ENCODE results near the gene CSRP3.
A peak's percentile ranks its signal among the peaks of the same experiment; 100 is the strongest.

CSRP3 gene

DNA sequence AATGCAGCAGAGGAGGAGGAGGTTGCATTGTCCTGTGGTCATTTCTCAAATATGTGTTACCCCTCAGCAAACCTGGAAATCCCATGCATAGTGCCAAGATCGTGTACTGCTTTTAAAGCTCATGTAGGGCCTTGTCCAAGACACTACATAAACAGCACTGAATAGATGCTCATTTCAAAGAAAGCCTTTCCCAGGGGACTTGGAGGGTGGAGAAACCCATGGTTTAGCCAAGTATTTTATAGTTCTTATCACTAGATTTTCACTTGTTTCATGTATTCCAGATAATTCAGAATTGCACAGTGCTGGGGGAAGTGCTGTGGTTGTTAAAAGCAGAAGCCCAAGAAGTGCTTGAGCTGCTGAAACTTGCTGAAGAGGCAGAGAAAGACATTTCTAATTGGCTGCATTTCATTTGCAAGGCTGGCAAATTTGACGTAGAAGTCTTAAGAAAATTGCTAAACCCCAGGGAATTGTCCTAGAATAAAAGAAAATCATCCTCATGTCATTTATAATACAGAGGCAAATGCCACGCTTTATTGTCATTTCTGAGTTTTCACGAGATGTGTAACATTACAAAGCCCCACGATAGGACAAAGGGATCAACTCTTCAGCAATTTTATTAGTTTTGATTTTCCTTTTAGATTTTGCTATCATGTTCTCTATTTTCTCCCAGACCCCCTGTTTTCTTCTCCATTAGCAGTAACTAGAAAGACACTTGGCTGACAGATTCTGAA, 20.1 kb downstream of the CSRP3 start:
- peak; percentile 8 for DNase-seq (ENCODE audit: low read depth)
- TF ChIP-seq, protein P1, sequence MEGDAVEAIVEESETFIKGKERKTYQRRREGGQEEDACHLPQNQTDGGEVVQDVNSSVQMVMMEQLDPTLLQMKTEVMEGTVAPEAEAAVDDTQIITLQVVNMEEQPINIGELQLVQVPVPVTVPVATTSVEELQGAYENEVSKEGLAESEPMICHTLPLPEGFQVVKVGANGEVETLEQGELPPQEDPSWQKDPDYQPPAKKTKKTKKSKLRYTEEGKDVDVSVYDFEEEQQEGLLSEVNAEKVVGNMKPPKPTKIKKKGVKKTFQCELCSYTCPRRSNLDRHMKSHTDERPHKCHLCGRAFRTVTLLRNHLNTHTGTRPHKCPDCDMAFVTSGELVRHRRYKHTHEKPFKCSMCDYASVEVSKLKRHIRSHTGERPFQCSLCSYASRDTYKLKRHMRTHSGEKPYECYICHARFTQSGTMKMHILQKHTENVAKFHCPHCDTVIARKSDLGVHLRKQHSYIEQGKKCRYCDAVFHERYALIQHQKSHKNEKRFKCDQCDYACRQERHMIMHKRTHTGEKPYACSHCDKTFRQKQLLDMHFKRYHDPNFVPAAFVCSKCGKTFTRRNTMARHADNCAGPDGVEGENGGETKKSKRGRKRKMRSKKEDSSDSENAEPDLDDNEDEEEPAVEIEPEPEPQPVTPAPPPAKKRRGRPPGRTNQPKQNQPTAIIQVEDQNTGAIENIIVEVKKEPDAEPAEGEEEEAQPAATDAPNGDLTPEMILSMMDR (conservative IDR thresholded peaks at IDR 0.05; ENCODE audit: control insufficient read depth, insufficient read depth, low read depth, low read length), result no peak
- no peak overlapping the region for H3K4me3 ChIP-seq (ENCODE audit: control insufficient read depth, low read depth, low read length)

DNA sequence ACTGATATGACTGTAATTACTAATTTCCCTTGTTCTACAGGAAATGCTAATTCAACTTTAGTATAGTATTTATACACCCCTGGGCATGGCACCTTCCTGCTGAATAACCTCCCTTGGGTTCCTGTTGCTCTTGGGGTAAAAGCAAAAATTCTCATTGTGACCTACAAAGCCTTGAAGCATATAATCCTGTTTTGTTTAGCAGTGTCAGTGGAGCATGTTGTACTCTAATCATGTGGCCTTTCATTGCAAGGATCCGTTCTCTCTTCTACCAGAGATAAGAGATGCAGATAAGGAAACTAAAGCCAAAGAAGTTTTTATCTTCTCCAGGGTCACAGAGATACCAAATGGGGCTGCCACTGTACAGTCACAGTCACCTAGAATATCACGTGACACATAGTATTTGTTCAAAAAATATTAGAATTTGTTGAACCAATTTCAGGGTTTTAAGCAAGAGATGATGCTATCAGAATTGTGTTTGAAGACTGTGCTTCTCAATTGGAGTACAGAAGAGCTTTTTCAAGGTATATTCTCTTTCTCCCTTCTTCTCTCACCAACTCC, 25.1 kb downstream of the CSRP3 start:
- no peak for DNase-seq (ENCODE audit: low read depth)
- H3K4me3 ChIP-seq (ENCODE audit: control insufficient read depth, low read depth, low read length), result no peak overlapping the region
- TF ChIP-seq, protein P1 (conservative IDR thresholded peaks at IDR 0.05; ENCODE audit: control insufficient read depth, insufficient read depth, low read depth, low read length), result no peak

DNA sequence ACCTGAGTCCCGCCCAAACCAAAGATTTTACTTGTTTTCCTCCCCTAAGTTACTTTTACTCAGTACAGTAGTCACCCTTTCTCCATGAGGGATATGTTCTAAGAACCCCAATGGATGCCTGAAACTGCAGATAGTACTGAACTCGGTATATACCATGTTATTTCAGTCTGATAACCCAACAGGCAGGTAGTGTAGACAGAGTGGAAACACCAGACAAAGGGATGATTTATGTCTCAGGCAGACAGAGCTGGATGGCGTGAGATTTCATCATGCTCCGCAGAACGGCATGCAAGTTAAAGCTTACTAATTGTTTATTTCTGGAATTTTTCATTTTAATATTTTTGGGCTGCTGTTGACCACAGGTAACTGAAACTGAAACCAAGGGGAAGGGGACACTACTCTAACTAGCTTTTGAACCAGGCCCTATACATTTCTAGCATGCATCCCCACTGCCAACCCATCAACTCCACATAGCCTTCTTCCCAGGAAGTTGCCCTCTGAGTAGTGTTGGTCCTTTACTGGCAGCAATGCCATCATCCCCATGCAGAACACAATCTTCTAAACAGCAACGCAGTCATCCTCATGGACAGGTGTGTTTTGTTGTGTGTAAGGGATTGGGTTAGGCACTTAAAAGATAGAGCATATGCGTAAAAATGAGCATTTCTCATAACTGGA, 27.7 kb downstream of the CSRP3 start:
- no peak overlapping the region for H3K4me3 ChIP-seq (ENCODE audit: control insufficient read depth, low read depth, low read length)
- no peak for DNase-seq (ENCODE audit: low read depth)
- TF ChIP-seq, protein P1 (conservative IDR thresholded peaks at IDR 0.05; ENCODE audit: control insufficient read depth, insufficient read depth, low read depth, low read length), result no peak

DNA sequence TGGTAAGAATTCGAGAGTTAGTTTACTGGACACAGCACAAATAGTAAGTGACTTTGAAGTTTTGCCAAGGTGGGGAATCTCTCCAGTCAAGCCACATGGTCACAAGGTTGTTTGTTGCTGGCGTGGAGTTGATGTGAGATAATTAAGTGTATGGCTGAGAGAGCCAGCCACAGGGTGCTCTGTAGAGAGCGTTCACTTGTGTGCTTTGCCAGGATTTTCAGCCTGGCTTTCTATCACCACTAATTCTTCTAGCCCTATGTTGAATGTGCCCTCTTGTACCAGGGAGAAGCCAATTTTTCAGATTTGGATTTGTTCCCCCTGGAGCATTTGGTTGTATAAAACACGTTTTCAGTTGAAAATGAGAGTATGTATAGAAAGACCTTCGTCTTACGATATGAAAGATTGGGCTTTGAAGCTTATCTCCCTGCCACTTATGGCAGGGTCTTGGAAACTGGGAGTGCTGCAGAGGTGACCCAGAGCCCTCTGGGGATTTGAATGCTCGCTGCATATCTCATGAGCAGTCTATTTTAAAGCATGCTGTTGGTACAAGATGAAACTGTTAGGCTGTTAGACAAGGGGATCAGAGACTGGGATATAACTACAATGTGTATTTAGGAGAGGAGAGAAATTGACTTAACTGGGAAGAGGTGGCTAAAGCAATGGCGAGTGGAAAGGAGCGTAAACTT, 28.6 kb downstream of the CSRP3 start:
- H3K4me3 ChIP-seq (ENCODE audit: control insufficient read depth, low read depth, low read length), result no peak overlapping the region
- DNase-seq (ENCODE audit: low read depth), result no peak
- TF ChIP-seq, protein P1 (conservative IDR thresholded peaks at IDR 0.05; ENCODE audit: control insufficient read depth, insufficient read depth, low read depth, low read length), result no peak

DNA sequence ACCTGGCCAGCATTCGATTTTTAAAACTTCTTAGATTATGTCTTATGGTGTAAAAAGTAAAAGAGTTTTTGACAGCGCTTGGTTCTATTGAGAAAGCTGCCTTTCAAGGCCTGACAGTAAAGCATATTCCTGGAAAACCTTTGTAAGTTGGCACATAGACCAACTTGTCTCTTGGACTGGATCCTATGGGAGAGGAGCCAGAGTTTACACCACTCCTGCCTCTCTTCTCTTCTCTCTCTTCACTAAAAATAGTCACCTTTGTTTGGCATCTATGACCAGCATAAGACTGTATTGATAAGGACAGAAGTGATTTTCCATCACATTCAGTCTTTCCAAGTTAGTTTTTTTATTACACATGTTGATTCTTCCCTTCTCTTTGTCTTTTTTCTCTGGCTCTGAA, 33.7 kb downstream of the CSRP3 start:
- H3K4me3 ChIP-seq (ENCODE audit: control insufficient read depth, low read depth, low read length), result no peak overlapping the region
- DNase-seq (ENCODE audit: low read depth), result no peak
- TF ChIP-seq, protein P1 (conservative IDR thresholded peaks at IDR 0.05; ENCODE audit: control insufficient read depth, insufficient read depth, low read depth, low read length), result no peak

DNA sequence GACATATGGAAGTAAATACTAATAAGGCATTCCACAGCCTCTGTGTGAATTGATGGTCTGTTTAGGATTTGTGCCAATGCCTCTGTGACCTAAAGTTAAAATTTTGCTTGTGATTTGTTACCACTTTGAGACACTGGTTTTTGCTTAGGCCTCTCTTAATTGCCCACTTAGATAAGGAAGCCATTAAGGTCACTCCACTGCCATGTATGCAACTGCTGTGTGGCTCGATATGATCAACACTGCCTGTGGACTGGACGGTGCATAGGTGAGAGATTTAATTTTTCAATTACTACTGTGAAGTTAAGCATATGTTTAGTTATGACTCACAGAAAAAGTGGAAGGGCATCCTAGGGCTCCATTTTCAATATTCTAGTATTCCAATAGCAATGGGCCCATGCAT, 36.9 kb downstream of the CSRP3 start:
- H3K4me3 ChIP-seq (ENCODE audit: control insufficient read depth, low read depth, low read length), result no peak overlapping the region
- TF ChIP-seq, protein P1 (conservative IDR thresholded peaks at IDR 0.05; ENCODE audit: control insufficient read depth, insufficient read depth, low read depth, low read length), result no peak
- DNase-seq (ENCODE audit: low read depth), result no peak

Measured in fibroblast of mammary gland (primary cell).